Progenitor cell of endocrine pancreas (in vitro differentiated cells): ENCODE measurements around the gene ADARB1. TPM values are rescaled to one million over a fixed set of nuclear protein-coding genes. Genes with fewer than 3 reads are reported as not detected.

Experiments
- DNase-seq: peaks from one replicate; pipeline ENCODE4 v3.0.0; 2021; ENCODE audit warnings: low spot score; ENCODE audit not compliant: unreplicated experiment
- H3K27ac Mint-ChIP-seq: 2 replicates; pipeline ENCODE4 v1.8.0; 2021; ENCODE audit warnings: mild to moderate bottlenecking, moderate library complexity, mixed read lengths
- H3K27me3 Mint-ChIP-seq: 2 replicates; pipeline ENCODE4 v1.8.0; 2021; ENCODE audit warnings: mixed read lengths
- H3K36me3 Mint-ChIP-seq: 2 replicates; pipeline ENCODE4 v1.8.0; 2022; ENCODE audit warnings: mixed read lengths; ENCODE audit not compliant: insufficient read depth
- H3K4me1 Mint-ChIP-seq: 2 replicates; pipeline ENCODE4 v1.8.0; 2021; ENCODE audit warnings: low read depth, mixed read lengths
- H3K4me3 Mint-ChIP-seq: 2 replicates; pipeline ENCODE4 v1.8.0; 2021; ENCODE audit warnings: low read depth, mild to moderate bottlenecking, moderate library complexity, mixed read lengths
- H3K9me3 Mint-ChIP-seq: 2 replicates; pipeline ENCODE4 v1.8.0; 2021; ENCODE audit warnings: low read depth, mixed read lengths
- CTCF ChIP-seq: fragments of 200-600 bp; sonication (generic); IDR thresholded peaks from one replicate; pipeline ENCODE4 v1.5.0; 2021; ENCODE audit warnings: antibody characterized with exemption, mild to moderate bottlenecking; ENCODE audit not compliant: unreplicated experiment
- total RNA-seq: library from RNA; stranded (reverse); gene quantifications from 2 replicates; pipeline ENCODE4 v1.2.1, GENCODE V29; 2021

The ADARB1 gene
- total RNA-seq, 1 donor from 2014 or later, result 19.1 TPM

GRCh38 chr21:45048026-45048698 lies 26.2 kb upstream of the ADARB1 start:
- DNase-seq, result no peak
- Mint-ChIP-seq H3K9me3 (peaks cover 4% of the 10 kb centered on the region), H3K27ac (no peak overlapping the region), H3K36me3 (no peaks in the 10 kb centered on the region), H3K4me3 (no peak overlapping the region), H3K27me3 (peaks cover 23% of the 10 kb centered on the region), H3K4me1 (peaks cover 3% of the 10 kb centered on the region)
- TF ChIP-seq CTCF, result no peak

DNA sequence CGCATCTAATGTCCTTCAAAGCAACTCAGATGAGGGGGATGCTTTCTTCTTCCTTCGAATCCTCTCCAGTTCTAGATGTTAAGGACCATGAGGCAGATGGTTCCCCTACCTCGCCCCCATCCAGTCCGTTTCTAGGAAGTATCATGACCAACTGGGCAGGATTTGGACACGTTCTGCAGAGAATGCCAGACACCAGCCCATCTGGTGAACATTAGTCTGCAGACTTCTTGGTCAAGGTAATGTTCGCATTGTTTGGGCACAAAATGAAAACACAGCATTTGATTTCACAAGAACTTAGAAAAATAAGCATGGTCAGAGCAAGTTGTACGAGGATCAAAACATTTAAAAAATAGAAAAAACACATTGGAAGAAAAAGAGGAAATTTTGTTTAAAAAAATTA lies 25.4 kb upstream of the ADARB1 start:
- H3K36me3 Mint-ChIP-seq, result no peaks in the 10 kb centered on the region
- DNase-seq, result no peak
- H3K9me3 Mint-ChIP-seq, result peaks cover 4% of the 10 kb centered on the region

DNA sequence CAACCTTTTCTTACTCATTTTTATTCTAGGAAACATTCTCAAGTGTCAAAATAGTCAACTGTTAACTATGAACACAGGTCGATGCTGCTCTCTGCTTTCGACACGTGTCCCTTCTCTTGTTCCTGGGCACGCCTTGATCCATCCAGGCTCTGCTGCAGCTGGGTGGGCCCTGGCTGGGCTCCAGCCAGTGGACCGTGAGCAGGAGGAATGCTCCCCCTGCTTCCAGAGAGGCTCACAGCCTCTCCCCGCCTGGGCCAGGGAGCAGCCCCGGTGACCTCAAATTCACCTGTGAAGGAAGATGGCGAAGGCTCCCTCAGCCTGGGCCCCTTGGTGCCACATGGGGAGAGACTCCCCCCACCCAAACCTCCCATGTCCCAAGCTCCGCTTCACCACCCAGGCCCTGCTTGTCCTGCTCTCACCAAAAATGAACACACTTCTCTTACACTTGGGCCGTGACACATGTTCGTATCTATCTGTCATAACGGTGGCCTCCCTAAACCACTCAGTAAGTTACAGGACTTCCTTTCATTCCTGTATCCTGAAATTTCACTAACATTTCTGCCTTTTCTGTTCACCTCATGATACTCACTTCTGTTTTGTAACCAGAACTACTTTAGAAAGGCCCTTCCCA lies 24.6 kb upstream of the ADARB1 start:
- Mint-ChIP-seq H3K27me3 (peaks cover 18% of the 10 kb centered on the region), H3K27ac (no peak overlapping the region), H3K4me1 (peaks cover 3% of the 10 kb centered on the region), H3K4me3 (no peak overlapping the region), H3K36me3 (no peaks in the 10 kb centered on the region), H3K9me3 (peaks cover 4% of the 10 kb centered on the region)
- TF ChIP-seq CTCF, result no peak
- DNase-seq, result no peak

More for the DNA sequence above, 25.4 kb upstream of the ADARB1 start:
- H3K4me3 Mint-ChIP-seq, result no peak overlapping the region
- TF ChIP-seq CTCF, result no peak
- peaks cover 23% of the 10 kb centered on the region for H3K27me3 Mint-ChIP-seq
- peaks cover 3% of the 10 kb centered on the region for H3K4me1 Mint-ChIP-seq
- no peak overlapping the region for H3K27ac Mint-ChIP-seq

DNA sequence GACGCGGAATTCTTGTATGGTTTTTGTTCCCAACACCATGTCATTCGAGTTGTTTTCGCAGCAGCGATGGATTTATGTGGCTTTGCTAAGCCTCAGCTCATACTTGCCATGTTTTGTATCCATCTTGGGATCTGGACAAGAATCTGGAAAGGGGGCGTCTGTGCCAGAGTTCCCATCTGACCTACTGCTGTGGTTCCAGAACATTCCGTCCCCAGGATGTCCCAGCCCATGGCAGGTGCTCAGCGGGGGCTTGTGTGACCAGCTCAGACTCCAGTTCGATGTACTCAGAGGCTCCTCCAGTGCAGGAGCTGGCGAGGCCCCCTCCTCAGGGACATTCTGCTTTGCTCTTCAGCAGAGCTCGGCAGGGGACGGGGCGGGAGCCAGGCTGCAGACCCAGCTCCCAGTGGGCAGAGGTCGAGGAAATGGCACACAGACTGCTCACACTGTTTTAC lies 24.0 kb upstream of the ADARB1 start:
- Mint-ChIP-seq H3K36me3 (no peaks in the 10 kb centered on the region), H3K4me3 (no peak overlapping the region), H3K4me1 (peaks cover 3% of the 10 kb centered on the region), H3K9me3 (peaks cover 4% of the 10 kb centered on the region), H3K27ac (no peak overlapping the region), H3K27me3 (peaks cover 14% of the 10 kb centered on the region)
- DNase-seq, result no peak
- TF ChIP-seq CTCF, result no peak

DNA sequence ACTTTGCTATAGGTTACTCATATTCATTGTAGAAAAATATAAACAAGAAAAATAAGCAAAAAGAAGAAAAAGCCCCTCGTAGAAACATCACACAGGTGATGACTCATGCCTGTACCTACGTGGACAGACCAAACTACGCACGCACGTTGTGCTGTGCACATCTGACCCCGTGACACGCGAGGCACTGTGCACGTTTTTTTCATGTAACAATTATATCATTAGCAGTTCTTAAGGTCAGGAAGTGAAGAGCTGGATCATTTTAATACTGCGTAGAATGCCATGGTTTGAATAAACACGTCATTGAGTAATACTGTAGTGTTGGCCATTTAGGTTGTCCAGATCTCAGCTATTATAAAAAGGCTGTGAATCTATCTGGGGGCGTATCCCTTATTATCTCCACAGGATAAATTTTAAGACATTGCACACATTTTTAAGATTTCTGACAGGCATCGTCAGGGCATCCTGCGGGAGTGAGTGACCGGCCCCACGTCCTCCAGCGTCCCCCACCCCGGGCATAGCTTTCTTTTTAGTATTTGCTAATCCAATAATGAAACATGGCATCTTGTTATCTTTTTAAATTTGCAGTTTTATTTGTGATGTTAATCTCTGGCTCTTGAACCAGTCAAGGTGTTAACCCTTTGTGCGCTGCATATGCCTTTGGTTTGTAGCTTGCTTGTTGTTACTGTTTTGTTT lies 23.4 kb upstream of the ADARB1 start:
- Mint-ChIP-seq H3K4me1 (peaks cover 3% of the 10 kb centered on the region), H3K27me3 (peaks cover 15% of the 10 kb centered on the region), H3K4me3 (no peak overlapping the region), H3K27ac (no peak overlapping the region), H3K36me3 (no peaks in the 10 kb centered on the region), H3K9me3 (peaks cover 4% of the 10 kb centered on the region)
- no peak for TF ChIP-seq CTCF
- DNase-seq, result no peak
